Neural cell (in vitro differentiated cells): ENCODE results near the gene ZNF135. TPM values are rescaled to one million over a fixed set of nuclear protein-coding genes. Genes with fewer than 3 reads are reported as not detected.

Experiments used
- H2AFZ ChIP-seq: fragments of 200-600, 300-800 bp; sonication (generic), shearing (Covaris generic); 2 replicates; pipeline ENCODE4 v1.6.0; 2014; ENCODE audit warnings: low read depth, mild to moderate bottlenecking, antibody characterized with exemption, low read length, moderate library complexity
- H3F3A ChIP-seq: fragments of 200-600 bp; shearing (Covaris generic); 2 replicates; pipeline ENCODE4 v1.6.1; 2016; ENCODE audit warnings: mild to moderate bottlenecking, moderate library complexity, mixed read lengths, antibody characterized with exemption, low read length; ENCODE audit not compliant: insufficient read depth, poor library complexity, severe bottlenecking
- H3K27ac ChIP-seq: fragments of 200-600, 300-800 bp; sonication (generic), shearing (Covaris generic); 2 replicates; pipeline ENCODE4 v1.5.1; 2014; ENCODE audit warnings: mild to moderate bottlenecking, low read length, moderate library complexity
- H3K27me3 ChIP-seq: fragments of 300-800, 200-600 bp; sonication (generic), shearing (Covaris generic); 2 replicates; pipeline ENCODE4 v1.6.0; 2014; ENCODE audit warnings: mild to moderate bottlenecking, low read depth, low read length, moderate library complexity; ENCODE audit not compliant: insufficient read depth
- H3K36me3 ChIP-seq: fragments of 300-800, 200-600 bp; sonication (generic), shearing (Covaris generic); 2 replicates; pipeline ENCODE4 v1.5.1; 2014; ENCODE audit warnings: mild to moderate bottlenecking, antibody characterized with exemption, low read length, moderate library complexity; ENCODE audit not compliant: insufficient read depth
- H3K4me2 ChIP-seq: fragments of 300-800, 200-600 bp; sonication (generic), shearing (Covaris generic); 2 replicates; pipeline ENCODE4 v1.6.0; 2014; ENCODE audit warnings: mild to moderate bottlenecking, low read length
- H3K4me3 ChIP-seq: fragments of 300-800, 200-600 bp; sonication (generic), shearing (Covaris generic); 2 replicates; pipeline ENCODE4 v1.5.1; 2014; ENCODE audit warnings: mild to moderate bottlenecking, low read length, moderate library complexity
- H3K79me2 ChIP-seq: fragments of 200-600 bp; shearing (Covaris generic); replicated peaks from 2 replicates; pipeline ENCODE4 v1.6.0; 2014; ENCODE audit warnings: mild to moderate bottlenecking, low read length, moderate library complexity; ENCODE audit not compliant: insufficient read depth
- H3K9ac ChIP-seq: fragments of 300-800, 200-600 bp; sonication (generic), shearing (Covaris generic); 2 replicates; pipeline ENCODE4 v1.6.1; 2016; ENCODE audit warnings: mild to moderate bottlenecking, low read length, mixed read lengths
- H3K9me2 ChIP-seq: fragments of 200-600 bp; shearing (Covaris generic); 2 replicates; pipeline ENCODE4 v1.6.1; 2016; ENCODE audit warnings: mild to moderate bottlenecking, low read length, mixed read lengths; ENCODE audit not compliant: insufficient read depth
- H3K9me3 ChIP-seq: fragments of 200-600, 300-800 bp; sonication (generic), shearing (Covaris generic); 2 replicates; pipeline ENCODE4 v1.6.1; 2016; ENCODE audit warnings: mild to moderate bottlenecking, mixed run types, low read length, moderate library complexity, mixed read lengths
- H4K20me1 ChIP-seq: fragments of 200-600 bp; shearing (Covaris generic); 2 replicates; pipeline ENCODE4 v1.6.1; 2016; ENCODE audit warnings: mild to moderate bottlenecking, mixed run types; ENCODE audit not compliant: insufficient read depth
- EP300 ChIP-seq: fragments of 450-650 bp; conservative IDR thresholded peaks from 2 replicates; pipeline ENCODE4 v1.6.1; 2014; ENCODE audit warnings: antibody characterized with exemption, mild to moderate bottlenecking, moderate library complexity; ENCODE audit not compliant: poor library complexity, severe bottlenecking
- EZH2 ChIP-seq: fragments of 200-600, 300-800 bp; shearing (Covaris generic), sonication (generic); IDR thresholded peaks from 2 replicates; pipeline ENCODE4 v1.6.1; 2014; ENCODE audit warnings: antibody characterized with exemption, low read length, borderline replicate concordance, mild to moderate bottlenecking; ENCODE audit not compliant: insufficient read depth, poor library complexity, severe bottlenecking
- MXI1 ChIP-seq: fragments of 450-650 bp; conservative IDR thresholded peaks from 2 replicates; pipeline ENCODE4 v1.6.1; 2014; ENCODE audit warnings: antibody characterized with exemption, mild to moderate bottlenecking; ENCODE audit not compliant: poor library complexity, severe bottlenecking
- POLR2AphosphoS5 ChIP-seq: IDR thresholded peaks from 2 replicates; pipeline ENCODE4 v1.6.1; 2012
- RAD21 ChIP-seq: fragments of 450-650 bp; conservative IDR thresholded peaks from 2 replicates; pipeline ENCODE4 v1.6.1; 2014; ENCODE audit warnings: antibody characterized with exemption, mild to moderate bottlenecking, moderate library complexity
- REST ChIP-seq: IDR thresholded peaks from 2 replicates; pipeline ENCODE4 v1.6.1; 2012; ENCODE audit warnings: borderline replicate concordance
- SMC3 ChIP-seq: fragments of 450-650 bp; conservative IDR thresholded peaks from 2 replicates; pipeline ENCODE4 v1.6.1; 2014; ENCODE audit warnings: antibody characterized with exemption, mild to moderate bottlenecking, moderate library complexity; ENCODE audit not compliant: poor library complexity
- TAF1 ChIP-seq: IDR thresholded peaks from 2 replicates; pipeline ENCODE4 v1.6.1; 2012; ENCODE audit warnings: low read depth
- polyA plus RNA-seq: library from polyadenylated mRNA; depleted of rRNA; stranded (reverse); fragments of >200 nt; gene quantifications from 2 replicates; pipeline ENCODE4 v1.2.3, GENCODE V29; 2014
- TF ChIP-seq, protein P1 (sequence below): fragments of 450-650 bp; IDR thresholded peaks from 2 replicates; pipeline ENCODE4 v1.5.1; 2014; ENCODE audit warnings: antibody characterized with exemption, mild to moderate bottlenecking, moderate library complexity; ENCODE audit not compliant: poor library complexity, severe bottlenecking

Gene ZNF135
- polyA plus RNA-seq, 1 donor from 2014 or later = 13.7 TPM

DNA sequence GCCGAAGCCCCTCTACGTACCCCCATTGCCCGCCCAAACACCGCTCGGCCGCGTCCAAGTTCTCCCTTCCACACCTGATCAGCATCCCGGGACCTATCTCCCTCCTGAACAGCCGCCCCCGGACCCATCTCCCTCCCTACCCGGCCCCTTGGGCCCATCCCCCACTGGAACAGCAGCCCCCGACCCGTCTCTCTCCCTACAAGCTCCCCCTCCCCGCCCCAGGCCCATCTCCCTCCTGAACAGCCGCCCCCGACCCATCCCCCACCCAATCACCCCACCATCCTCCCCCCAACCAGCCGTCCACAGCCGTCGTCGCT is 24.6 kb upstream of the ZNF135 start:
- Histone ChIP-seq H3K4me2 (no peak overlapping the region), H3K79me2 (no peaks in the 10 kb centered on the region), H3K4me3 (peak overlapping the region; percentile 69), H3K36me3 (no peaks in the 10 kb centered on the region), H2AFZ (no peak overlapping the region), H3K9me3 (no peaks in the 10 kb centered on the region), H3K9ac (peak overlapping the region; percentile 75), H3F3A (no peaks in the 10 kb centered on the region), H4K20me1 (no peaks in the 10 kb centered on the region), H3K27ac (peak overlapping the region; percentile 53), H3K27me3 (no peaks in the 10 kb centered on the region), H3K9me2 (no peaks in the 10 kb centered on the region)
- TF ChIP-seq RAD21 = no peak

- no peaks in the 10 kb centered on the region for H3K27me3 ChIP-seq
- H3K9me3 ChIP-seq = no peaks in the 10 kb centered on the region
- no peak overlapping the region for H3K27ac ChIP-seq
- no peaks in the 10 kb centered on the region for H3F3A ChIP-seq
- no peak overlapping the region for H3K9ac ChIP-seq
- H2AFZ ChIP-seq = no peak overlapping the region
- no peak overlapping the region for H3K4me3 ChIP-seq
- no peak for TF ChIP-seq POLR2AphosphoS5
- TF ChIP-seq EZH2 = no peak
- TF ChIP-seq, protein P1, sequence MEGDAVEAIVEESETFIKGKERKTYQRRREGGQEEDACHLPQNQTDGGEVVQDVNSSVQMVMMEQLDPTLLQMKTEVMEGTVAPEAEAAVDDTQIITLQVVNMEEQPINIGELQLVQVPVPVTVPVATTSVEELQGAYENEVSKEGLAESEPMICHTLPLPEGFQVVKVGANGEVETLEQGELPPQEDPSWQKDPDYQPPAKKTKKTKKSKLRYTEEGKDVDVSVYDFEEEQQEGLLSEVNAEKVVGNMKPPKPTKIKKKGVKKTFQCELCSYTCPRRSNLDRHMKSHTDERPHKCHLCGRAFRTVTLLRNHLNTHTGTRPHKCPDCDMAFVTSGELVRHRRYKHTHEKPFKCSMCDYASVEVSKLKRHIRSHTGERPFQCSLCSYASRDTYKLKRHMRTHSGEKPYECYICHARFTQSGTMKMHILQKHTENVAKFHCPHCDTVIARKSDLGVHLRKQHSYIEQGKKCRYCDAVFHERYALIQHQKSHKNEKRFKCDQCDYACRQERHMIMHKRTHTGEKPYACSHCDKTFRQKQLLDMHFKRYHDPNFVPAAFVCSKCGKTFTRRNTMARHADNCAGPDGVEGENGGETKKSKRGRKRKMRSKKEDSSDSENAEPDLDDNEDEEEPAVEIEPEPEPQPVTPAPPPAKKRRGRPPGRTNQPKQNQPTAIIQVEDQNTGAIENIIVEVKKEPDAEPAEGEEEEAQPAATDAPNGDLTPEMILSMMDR = no peak
- no peak for TF ChIP-seq REST
- TF ChIP-seq RAD21 = no peak
- TF ChIP-seq MXI1 = no peak
- no peak for TF ChIP-seq TAF1
- no peaks in the 10 kb centered on the region for H3K36me3 ChIP-seq
- H3K79me2 ChIP-seq = no peaks in the 10 kb centered on the region
- H4K20me1 ChIP-seq = no peaks in the 10 kb centered on the region
- H3K4me2 ChIP-seq = no peak overlapping the region
- H3K9me2 ChIP-seq = no peaks in the 10 kb centered on the region
Measured at GRCh38 chr19:58035863-58036262, 23.2 kb upstream of the ZNF135 start.

GRCh38 chr19:58037927-58038687 is 21.0 kb upstream of the ZNF135 start:
- Histone ChIP-seq H4K20me1 (no peaks in the 10 kb centered on the region), H3K36me3 (no peaks in the 10 kb centered on the region), H3K9me2 (no peaks in the 10 kb centered on the region), H2AFZ (no peak overlapping the region), H3K27ac (no peak overlapping the region), H3K9ac (no peak overlapping the region), H3K79me2 (no peaks in the 10 kb centered on the region), H3K4me3 (no peak overlapping the region), H3K4me2 (no peak overlapping the region), H3K9me3 (peaks cover 5% of the 10 kb centered on the region), H3K27me3 (no peaks in the 10 kb centered on the region), H3F3A (no peaks in the 10 kb centered on the region)
- no peak for TF ChIP-seq TAF1
- TF ChIP-seq RAD21 = no peak
- no peak for TF ChIP-seq MXI1
- no peak for TF ChIP-seq SMC3
- TF ChIP-seq, protein P1 = no peak
- no peak for TF ChIP-seq EZH2
- TF ChIP-seq REST = no peak
- TF ChIP-seq EP300 = no peak
- TF ChIP-seq POLR2AphosphoS5 = no peak
